GM19438 (cell line): ENCODE measurements around the gene ARHGAP42.
A peak's percentile ranks its signal among the peaks of the same experiment; 100 is the strongest.

Experiments used
- ATAC-seq: cut with Tn5 transposase; IDR thresholded peaks from one replicate; pipeline ENCODE4 v1.9.1; 2021; ENCODE audit warnings: low read depth; ENCODE audit not compliant: unreplicated experiment

Gene ARHGAP42

GRCh38 chr11:100827934-100828661, 141.0 kb downstream of the ARHGAP42 start:
- peak; percentile 85 for ATAC-seq

- no peak for ATAC-seq
Measured at GRCh38 chr11:100830274-100830673, 143.2 kb downstream of the ARHGAP42 start.

- ATAC-seq = no peak
Measured at GRCh38 chr11:100830978-100831732, 144.1 kb downstream of the ARHGAP42 start.

GRCh38 chr11:100831929-100832494, 144.9 kb downstream of the ARHGAP42 start:
- ATAC-seq = no peak

GRCh38 chr11:100832829-100833228, 145.7 kb downstream of the ARHGAP42 start:
- no peak for ATAC-seq

- ATAC-seq = no peak
Measured at GRCh38 chr11:100833276-100833675, 146.2 kb downstream of the ARHGAP42 start.

GRCh38 chr11:100835854-100836253, 148.8 kb downstream of the ARHGAP42 start:
- no peak for ATAC-seq

- no peak for ATAC-seq
Measured at GRCh38 chr11:100837311-100837710, 150.2 kb downstream of the ARHGAP42 start.

GRCh38 chr11:100841711-100842407, 154.8 kb downstream of the ARHGAP42 start:
- no peak for ATAC-seq

- no peak for ATAC-seq
Measured at GRCh38 chr11:100847696-100848216, 160.7 kb downstream of the ARHGAP42 start.

GRCh38 chr11:100849009-100849900, 162.2 kb downstream of the ARHGAP42 start:
- ATAC-seq = no peak

GRCh38 chr11:100849901-100850235, 162.8 kb downstream of the ARHGAP42 start:
- ATAC-seq = no peak

GRCh38 chr11:100851147-100851546, 164.1 kb downstream of the ARHGAP42 start:
- no peak for ATAC-seq

- ATAC-seq = no peak
Measured at GRCh38 chr11:100851584-100852152, 164.6 kb downstream of the ARHGAP42 start.

- no peak for ATAC-seq
Measured at GRCh38 chr11:100855466-100856067, 168.5 kb downstream of the ARHGAP42 start.

GRCh38 chr11:100857236-100858005, 170.3 kb downstream of the ARHGAP42 start:
- ATAC-seq = no peak

GRCh38 chr11:100860318-100861155, 173.4 kb downstream of the ARHGAP42 start:
- ATAC-seq = no peak

GRCh38 chr11:100861212-100861611, 174.1 kb downstream of the ARHGAP42 start:
- ATAC-seq = no peak
